Non-pigmented ciliary epithelial cell (primary cell): ENCODE measurements around the gene GCK.
"Not testable (repeated sequence)": the region's sequence is repeated elsewhere in the genome, so short reads cannot be mapped to it uniquely, and the experiment has no call there.

ENCODE experiments used
- DNase-seq: peaks from one replicate; pipeline ENCODE4 v3.0.0-alpha.2; 2010; ENCODE audit warnings: low read depth

GCK gene

DNA sequence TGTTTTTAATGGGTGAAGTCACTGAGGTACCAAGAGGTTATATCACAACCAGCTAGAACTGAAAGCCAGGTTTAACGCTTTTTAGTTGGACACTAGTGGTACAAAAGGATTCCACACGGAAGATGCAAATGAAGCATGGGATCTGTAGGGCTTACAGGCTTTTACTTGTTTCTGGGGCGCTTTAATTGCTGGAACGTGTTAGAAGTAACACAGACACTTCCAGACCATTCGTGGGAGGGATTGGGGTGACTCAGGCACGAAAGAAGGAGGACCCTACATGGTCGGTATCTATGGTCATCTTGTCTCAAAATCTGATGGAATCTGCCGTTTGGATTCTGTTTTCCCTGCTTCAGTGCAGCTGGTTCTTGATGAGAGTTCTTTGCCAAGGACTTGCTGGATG, 12.6 kb upstream of the GCK start:
- no peak for DNase-seq

DNA sequence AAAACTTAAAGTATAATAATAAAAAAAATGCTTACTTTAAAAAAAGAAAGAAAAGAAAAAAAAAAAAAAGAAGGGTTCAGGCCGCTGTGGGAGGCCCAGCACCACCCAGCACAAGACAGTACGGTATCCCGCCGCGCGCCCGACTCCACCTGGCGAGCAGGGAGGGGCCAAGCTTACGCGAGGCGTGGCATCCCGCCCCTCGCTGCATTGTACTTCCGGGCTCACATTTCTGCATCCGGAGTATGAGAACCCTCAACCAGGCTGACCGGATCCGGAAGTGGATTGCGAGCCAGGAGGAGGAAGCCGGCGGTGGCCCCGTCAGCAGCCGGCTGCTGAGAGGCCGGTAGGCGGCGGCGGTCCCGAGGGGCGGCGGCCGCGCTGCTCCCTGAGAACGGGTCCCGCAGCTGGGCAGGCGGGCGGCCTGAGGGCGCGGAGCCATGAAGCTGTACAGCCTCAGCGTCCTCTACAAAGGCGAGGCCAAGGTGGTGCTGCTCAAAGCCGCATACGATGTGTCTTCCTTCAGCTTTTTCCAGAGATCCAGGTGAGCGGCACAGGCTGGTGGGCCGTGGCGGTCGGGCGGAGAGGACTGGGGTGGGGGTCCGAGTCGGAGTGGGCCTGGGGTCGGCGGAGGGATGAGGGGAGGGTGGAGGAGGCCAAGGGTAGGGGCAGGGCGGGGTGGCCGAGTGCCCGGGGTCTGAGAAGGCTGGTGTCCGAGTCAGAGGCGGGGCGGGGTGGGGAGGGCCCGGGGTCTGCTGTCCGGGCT, 11.6 kb upstream of the GCK start, which contains the start of gene YKT6:
Gene YKT6, plus strand, starts transcription at position 280 of the 763 bp plus-strand sequence. Its CDS starts 158 bp downstream, at position 438.
- peak; percentile 61 for DNase-seq

DNA sequence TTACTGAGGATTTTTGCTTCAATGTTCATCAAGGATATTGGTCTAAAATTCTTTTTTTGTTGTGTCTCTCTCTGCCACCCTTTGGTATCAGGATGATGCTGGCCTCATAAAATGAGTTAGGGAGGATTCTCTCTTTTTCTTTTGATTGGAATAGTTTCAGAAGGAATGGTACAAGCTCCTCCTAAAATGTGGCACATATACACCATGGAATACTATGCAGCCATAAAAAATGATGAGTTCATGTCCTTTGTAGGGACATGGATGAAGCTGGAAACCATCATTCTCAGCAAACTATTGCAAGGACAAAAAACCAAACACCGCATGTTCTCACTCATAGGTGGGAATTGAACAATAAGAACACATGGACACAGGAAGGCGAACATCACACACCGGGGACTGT, 10.9 kb upstream of the GCK start:
- DNase-seq, result not testable (repeated sequence)

DNA sequence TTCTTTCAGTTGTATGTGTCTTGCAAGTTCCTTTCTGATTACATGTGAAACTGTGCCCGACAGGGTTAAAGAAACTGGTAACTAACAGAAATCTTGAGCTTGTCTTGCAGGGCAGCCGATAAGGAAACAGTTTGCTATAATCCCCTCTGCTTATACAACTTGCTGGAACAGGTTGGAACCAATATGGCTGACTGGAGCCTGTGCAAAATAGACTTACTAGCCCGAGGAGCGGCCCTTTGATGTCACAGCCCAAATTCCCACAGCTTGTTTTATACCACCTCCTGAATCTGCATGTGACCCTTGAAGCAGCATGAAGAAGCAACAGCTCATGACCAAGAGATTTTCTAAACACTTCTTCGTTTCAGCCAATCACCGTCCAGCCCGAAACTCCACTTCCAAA, 8.2 kb upstream of the GCK start:
- DNase-seq, result no peak

DNA sequence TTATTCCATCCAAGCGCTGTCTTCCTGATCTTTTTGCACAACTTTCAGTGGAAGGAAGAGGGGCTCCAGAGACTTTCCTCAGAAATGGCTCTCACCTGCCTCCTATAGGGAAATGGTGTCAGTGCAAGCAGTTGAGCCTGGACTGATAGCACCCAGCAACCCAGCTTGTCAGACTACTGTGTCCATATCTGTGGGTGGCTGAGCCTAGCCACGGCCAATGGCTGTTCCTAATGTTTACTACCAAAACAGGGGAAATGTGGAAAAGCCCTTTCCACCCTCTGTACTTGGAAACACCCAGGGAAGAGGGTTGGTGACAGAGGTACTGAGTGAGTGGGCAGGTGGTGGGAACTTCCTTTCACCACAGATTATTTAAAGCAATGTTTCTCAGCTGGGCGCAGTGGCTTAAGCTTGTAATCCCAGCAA, 7.2 kb upstream of the GCK start:
- DNase-seq, result no peak

DNA sequence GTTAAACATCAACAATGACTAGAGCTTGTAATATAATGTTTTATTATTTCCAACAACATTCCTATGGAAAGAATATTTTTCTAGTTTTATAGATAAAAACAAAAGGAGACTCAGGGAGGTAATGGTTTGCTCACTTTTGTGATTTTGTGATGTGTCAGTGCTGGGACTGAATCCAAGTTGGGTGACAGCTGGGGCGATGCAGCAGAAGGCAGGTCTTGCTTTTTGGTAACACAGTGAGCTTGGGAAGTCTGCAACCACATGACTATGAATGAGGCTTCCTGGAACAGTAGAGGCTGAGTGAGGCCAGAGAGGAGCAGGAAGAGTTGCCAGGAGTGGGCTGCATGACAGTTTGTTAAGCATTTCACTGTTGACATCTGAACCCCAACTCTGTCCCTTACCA, 6.7 kb upstream of the GCK start:
- no peak for DNase-seq

DNA sequence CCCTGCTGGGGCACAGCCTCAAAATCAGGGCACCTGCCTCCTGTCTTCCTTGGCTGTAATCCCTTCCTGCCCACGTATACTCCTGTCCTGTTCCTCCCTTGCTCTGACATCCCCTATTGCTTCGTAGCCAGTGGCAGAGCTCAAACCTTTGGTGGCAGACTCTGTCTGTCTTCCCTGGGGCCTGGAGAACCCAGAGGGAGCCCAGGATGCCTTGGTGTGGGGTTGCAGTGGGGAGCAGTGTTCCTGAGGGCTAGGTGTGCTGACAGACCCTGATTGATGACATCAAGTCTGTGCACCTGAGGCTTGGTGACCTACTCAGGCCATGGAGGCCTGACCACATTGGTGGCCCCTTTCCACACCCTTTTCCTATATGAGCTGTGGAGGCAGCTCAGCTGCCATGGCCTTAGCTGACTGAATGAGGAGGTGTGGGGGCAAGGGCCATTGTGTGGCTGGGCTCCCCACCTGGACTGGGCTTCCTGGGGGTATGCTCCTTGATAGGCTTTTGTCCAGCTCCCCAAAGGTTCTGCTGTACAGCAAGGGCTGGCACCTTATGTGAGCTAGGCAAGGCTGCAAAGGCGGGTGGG, 5.4 kb upstream of the GCK start:
- no peak for DNase-seq

DNA sequence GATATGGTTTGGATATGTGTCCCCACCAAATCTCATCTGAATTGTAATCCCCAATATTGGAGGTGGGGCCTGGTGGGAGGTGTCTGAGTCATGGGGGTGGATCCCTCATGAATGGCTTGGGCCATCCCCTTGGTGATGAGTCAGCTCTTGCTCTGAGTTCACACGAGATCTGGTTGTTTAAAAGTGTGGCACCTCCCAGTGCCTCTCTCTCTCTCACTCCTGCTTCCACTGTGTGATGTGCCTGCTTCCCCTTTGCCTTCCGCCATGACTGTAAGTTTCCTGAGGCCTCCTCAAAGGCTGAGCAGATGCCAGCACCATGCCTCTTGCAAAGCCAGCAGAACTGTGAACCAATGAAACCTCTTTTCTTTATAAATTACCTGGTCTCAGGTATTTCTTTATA, 4.8 kb upstream of the GCK start:
- DNase-seq, result no peak

DNA sequence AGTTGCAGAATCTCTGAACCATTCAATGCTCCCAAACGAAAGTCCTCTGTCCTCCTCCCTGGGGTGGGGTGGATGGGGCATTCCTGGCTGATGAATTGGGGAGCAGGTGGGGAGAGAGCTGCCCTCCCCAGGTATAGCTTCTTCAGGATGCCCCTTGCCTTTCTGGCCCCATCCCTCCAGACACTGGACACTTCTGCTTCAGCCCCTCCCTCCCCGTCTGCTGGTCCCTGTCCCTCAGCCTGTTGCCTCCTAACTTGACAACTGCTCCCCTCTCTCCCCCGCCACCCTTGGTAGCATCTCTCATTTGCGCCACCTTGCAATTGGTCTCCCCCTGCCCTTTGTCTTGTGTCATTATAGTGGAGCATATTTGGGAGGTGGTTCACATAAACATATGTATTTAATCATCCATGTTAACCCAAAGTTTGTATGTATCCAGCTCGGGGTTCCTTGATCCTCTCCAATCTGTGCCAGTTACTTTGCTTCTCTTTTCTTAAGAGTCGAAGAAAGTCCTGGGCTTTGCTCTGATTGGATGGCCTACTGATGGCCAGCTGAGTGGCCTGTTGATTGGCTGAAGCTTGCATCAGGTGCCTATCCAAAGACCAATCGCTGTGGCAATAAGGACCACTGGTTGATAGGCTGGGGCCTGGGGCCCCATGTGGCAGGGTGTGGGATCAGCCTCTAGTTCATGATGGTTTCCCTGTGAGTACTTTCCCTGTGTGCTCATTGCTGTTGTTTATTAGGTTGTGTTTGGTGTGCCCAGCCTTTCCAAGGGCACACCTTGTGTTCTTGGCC, 4.0 kb upstream of the GCK start:
- no peak for DNase-seq

DNA sequence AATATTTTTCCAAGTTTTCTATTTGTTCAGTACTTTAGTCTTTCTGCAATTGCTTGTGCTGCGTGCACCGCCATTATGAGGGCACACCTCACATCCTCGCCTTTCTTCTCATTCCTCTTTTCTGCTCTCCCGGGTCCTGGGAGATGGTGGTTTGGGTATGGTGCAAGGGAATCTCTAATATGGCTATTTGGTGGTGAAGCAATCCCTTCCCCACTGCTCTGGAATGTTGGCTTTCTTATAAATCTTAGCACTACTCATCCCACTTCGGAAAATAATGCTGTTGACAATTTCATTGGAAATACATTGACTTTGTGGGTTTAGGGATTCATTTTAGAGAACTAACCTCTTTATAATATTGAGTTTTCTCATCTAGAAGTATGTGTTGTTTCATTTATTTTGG, 1.9 kb upstream of the GCK start:
- DNase-seq, result no peak

DNA sequence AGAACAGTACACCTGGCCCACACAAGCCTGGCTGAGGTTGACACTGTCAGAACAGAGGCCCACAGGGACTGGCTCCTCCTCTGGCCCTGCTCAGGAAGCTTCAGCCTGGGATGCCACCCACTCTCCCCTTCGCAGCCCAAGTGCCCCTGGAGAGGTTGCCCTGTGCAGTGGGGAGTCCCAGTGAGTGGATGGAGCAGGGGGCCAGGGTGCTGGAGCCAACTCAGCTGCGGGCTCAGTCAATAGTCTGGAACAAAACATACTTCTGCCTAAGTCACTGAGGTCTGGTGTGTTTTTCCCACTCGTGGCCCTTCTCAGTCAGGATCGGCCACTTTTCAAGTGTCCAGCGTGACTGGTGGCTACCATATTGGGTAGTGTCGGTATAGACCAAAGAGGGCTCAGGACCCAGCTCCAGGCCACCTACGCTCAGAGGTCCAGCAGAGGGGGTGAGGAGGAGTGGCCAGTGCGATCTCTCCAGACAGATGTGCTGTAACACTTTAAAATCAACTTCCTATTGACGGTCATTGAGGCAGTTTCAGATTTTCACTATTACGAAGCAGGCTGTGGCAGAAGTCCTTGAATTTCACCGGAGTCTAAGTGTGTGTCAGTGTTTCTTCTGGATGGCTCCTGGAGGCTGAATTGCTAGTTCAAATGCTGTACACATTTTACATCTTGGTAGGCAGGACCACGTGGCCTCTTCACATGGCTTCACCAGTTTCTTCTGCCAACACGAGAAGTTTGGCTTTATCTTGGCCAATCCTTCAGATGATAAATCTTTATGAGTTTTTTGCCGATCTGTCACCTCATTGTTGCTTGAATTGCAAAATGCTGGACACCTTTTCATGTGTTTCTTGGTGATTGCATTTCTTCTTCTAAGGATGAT, 994 bp upstream of the GCK start:
- no peak for DNase-seq

DNA sequence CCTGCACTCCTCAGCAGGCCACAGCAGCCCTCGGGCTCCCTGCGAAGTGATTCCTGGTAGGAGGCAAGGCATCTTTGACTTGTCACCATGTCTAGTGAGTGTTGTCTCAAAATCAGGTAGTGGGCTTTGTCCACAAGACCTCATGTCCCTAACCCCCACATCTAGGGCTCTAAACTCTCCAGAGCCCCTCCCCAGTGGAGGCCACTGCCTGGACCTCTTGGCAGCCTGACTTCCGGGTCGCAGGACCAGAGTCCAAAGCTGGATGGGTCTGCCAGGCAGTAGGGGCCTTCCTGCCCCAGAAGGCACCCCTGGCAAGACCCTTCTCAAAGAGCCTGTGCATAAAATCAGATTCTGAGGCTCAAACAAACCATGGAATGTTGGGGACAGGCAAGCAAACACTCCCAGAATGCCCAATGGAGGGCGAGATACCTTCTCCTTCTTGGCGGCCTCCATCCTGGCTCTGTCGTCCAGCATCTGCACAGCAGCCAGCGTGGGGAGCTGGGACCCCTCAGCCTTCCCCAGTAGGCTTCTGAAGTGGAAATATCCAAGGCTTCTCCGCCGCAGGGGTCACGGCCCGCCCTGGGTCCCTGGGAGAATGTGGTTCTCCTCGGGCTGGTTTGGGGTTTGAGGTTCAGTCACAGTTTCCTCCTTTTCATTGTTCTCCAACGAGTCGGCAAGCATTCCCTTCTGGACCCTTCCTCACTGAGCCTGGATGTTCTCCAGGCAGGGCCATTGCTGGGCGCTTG, 586 bp downstream of the GCK start:
- DNase-seq, result no peak

DNA sequence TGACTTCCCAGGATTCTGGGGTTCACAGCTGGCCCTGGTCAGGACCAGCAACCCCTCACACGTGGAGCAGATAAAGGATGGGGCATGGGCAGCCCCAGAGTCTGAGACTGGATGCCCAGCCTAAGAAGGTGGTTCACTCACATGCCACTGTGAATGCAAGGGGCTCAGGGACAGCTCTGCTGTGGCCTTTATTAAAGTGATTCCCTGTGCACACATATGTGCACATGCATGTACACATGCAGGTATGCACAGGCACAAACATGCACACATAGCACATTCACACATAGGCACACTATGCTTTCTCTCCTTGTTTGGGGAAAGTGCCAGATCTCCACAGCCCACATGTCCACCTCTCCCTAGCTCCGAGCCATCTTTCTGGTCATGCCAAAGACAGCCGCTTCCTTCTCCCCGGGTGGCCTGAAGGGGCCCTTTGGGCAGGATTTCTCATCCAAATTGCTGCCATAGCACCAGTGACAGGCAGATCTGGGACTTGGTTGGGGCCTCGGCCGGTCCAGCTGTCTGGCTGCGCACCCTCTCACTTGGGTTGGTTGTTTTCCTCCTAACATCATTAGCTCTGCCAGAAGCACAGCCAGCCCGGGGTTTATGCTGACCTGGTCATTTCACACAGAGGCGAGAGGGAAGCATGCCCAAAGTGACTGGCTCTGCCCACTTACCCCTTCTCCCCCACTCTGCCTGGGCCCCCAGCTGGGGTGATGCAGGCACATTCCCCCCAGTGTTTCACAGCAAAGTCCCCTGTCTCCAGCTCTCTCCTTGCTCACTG, 1.4 kb downstream of the GCK start:
- no peak for DNase-seq

DNA sequence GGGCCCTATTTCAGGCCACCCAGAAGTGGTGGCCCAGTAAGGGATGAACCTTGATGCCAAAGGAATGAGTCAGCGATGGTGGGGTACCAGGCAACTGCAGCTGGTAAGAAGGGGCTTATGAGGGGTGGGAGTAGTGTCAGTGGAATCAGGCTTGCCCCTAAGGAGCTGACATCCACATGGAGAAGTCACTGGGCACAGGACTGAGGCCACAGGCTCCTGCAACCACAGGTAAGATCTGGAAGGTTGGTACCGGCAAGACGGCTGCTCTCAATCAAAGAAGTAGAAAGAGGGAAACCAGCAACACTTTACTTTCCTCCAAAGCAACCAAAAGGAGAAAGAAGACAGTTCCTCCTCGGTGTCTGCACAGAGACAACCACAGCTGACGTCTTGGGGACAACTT, 2.5 kb downstream of the GCK start:
- no peak for DNase-seq

DNA sequence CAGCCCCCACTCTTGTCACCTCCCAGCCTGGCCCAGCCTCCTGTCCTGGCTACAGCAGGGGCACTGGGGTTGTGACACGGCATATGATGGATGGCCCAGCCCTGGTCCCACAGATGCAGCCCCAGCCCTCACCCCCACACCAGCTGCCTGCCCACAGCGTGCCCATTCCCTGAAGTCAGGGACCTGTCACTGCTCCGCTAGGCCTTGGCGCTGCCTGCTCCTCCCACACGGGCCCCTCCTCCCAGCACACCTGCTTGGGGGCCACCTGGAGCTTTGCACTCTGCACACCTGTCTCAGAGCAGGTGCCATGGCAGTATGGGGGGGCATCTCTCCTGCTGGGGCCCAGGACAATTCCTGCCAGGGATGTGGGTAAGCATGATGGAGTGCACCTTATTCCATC, 3.5 kb downstream of the GCK start:
- DNase-seq, result no peak

DNA sequence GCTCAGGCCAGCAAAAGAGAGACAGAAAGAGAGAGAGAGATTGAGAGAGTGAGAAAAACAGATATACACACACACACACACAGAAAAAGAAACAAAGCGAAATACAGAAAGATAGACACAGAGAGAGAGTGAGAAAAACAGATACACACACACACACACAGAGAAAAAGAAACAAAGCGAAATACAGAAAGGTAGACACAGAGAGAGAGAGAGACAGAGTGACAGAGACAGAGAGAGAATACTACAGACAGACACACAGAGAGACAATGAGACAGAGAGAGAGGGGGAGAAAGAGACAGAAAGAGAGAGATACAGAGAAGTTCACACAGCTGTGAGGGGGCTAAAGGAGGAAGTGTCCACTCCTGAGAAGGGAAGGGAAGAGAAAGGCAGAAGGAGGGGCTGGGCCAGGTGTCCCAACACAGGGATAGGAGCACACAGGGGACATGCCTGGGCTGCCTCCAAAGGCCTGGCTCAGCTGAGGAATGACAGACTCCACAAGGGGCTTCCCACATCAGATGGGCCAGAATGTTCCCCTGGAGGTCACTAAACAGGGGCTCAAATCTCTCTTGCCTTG, 4.3 kb downstream of the GCK start:
- DNase-seq, result no peak

DNA sequence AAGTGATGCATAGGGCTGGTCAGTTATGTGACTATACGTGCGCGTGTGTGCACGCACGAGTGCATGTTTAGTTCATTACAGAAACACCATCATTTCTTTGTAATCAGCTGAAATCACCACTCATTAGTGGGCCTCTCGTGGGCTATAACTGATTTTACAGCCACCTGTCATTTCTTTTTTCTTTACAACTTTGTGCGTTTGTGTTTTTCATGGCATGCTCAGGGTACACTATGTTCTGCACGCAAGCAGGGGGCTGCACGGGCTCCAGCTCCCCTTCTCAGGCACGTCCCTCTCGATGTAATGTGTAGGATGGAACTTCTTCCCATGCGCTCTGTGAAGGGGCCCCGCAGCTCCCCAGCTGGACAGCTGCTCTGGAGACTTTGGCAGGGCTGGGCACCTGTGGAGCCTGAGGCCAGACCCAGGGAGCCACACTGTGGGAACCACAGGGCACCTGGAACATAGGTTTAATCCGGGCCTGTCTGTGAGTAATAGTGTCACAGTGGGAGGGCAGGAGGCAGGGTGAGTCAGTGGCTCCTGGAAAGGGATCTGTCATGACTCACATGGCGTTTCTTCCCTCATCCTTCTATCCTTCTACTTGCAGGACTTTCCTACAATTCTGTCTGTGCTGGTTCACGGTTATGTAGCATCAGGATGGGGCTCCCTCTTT, 4.9 kb downstream of the GCK start:
- DNase-seq, result peak; percentile 68

DNA sequence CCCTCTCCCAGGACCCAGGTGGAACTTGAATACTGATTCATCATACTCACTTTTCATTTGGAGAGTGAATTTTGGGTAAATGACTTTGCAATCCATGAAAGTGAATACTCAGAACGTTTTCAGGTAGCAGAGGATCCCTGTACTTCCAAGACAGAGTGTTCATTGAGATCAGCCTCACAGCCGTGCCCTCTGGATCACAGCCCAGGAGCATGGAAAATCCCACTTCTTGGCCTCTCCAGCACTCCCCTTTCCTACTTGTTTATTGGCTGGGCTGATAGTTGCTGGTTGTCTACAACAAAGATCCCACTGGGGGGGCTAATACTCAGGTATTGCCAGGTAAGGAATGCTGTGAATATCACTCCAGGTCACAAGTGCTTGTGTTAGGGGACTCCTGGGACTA, 5.9 kb downstream of the GCK start:
- DNase-seq, result no peak

DNA sequence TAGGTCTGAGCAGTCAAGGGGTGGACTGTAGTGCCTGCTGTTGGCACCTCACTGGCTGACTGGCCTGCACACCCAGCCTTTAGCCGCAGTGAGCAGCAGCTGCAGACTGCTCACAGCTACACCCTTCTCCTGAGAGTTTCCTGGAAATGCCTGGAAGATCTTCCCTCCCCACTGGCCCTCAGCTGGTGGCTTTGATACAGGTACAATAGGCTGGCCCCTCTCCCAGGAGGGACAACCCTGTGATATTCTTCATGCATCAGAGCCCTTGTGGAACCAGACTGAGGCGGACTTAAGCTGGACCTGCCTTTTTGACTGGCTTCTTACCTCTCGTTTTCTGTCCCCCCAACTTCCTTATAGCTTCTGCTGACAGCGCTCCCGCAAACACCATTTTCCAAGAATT, 6.4 kb downstream of the GCK start:
- DNase-seq, result no peak

DNA sequence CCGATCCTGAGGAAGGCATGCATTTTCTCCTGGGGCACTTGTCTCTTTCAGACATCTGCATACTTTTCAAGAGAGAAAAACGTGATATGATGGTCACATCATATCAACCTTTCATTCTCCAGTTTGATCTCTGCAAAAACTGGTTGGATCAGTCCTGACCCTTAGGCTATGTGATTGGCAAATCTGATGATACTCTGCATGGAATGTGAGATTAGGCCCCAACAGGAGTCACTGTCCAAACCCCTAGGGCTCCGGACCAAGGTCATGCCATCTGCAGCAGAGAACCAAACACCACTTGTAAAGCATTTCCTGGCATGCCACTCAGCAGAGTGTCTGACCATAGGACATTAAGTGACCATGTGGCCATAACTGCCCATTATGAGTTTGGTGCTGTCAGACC, 8.6 kb downstream of the GCK start:
- DNase-seq, result no peak
